Chondrocyte (in vitro differentiated cells): Measurements from ENCODE around the gene RYK. TPM values are rescaled to one million over a fixed set of nuclear protein-coding genes. Genes with fewer than 3 reads are reported as not detected.

ENCODE experiments used
- DNase-seq: peaks from one replicate; pipeline ENCODE4 v3.0.0; 2021; ENCODE audit warnings: mixed read lengths, low spot score
- H3K27ac Mint-ChIP-seq: one replicate; pipeline ENCODE4 v1.8.0; 2021; ENCODE audit warnings: mild to moderate bottlenecking, moderate library complexity, mixed read lengths; ENCODE audit not compliant: unreplicated experiment
- H3K27me3 Mint-ChIP-seq: 2 replicates; pipeline ENCODE4 v1.8.0; 2021; ENCODE audit warnings: low read depth, mixed read lengths
- H3K36me3 Mint-ChIP-seq: 2 replicates; pipeline ENCODE4 v1.8.0; 2021; ENCODE audit warnings: low read depth, mixed read lengths
- H3K4me1 Mint-ChIP-seq: 2 replicates; pipeline ENCODE4 v1.8.0; 2021; ENCODE audit warnings: low read depth, mild to moderate bottlenecking, mixed read lengths
- H3K4me3 Mint-ChIP-seq: one replicate; pipeline ENCODE4 v1.8.0; 2021; ENCODE audit warnings: mild to moderate bottlenecking, moderate library complexity, mixed read lengths; ENCODE audit not compliant: unreplicated experiment
- H3K9me3 Mint-ChIP-seq: 2 replicates; pipeline ENCODE4 v1.8.0; 2021; ENCODE audit warnings: low read depth, mixed read lengths
- CTCF ChIP-seq: fragments of 200-600 bp; sonication (generic); IDR thresholded peaks from 2 replicates; pipeline ENCODE4 v1.5.0; 2021; ENCODE audit warnings: antibody characterized with exemption, mild to moderate bottlenecking, moderate library complexity
- total RNA-seq: library from RNA; stranded (reverse); gene quantifications from 3 replicates; pipeline ENCODE4 v1.2.1, GENCODE V29; 2021

The RYK gene
- total RNA-seq, 1 donor from 2014 or later, result 49.6 TPM

GRCh38 chr3:134153761-134154160 is 96.9 kb downstream of the RYK start:
- TF ChIP-seq CTCF, result no peak
- Mint-ChIP-seq H3K27me3 (no peaks in the 10 kb centered on the region), H3K36me3 (peaks cover 34% of the 10 kb centered on the region), H3K9me3 (no peaks in the 10 kb centered on the region), H3K4me1 (no peaks in the 10 kb centered on the region), H3K27ac (no peak overlapping the region), H3K4me3 (no peak overlapping the region)
- no peak for DNase-seq

- Mint-ChIP-seq H3K27ac (no peak overlapping the region), H3K36me3 (peaks cover 35% of the 10 kb centered on the region), H3K4me1 (no peaks in the 10 kb centered on the region), H3K9me3 (no peaks in the 10 kb centered on the region), H3K27me3 (no peaks in the 10 kb centered on the region), H3K4me3 (no peak overlapping the region)
- no peak for TF ChIP-seq CTCF
- DNase-seq, result no peak
These were observed 100.2 kb downstream of the RYK start for GRCh38 chr3:134150476-134150875.

- Mint-ChIP-seq H3K36me3 (peaks cover 24% of the 10 kb centered on the region), H3K27ac (no peak overlapping the region), H3K4me3 (no peak overlapping the region), H3K9me3 (no peaks in the 10 kb centered on the region), H3K4me1 (peaks cover 3% of the 10 kb centered on the region), H3K27me3 (no peaks in the 10 kb centered on the region)
- DNase-seq, result no peak
- no peak for TF ChIP-seq CTCF
These were observed 101.4 kb downstream of the RYK start for GRCh38 chr3:134149286-134149685.

- DNase-seq, result no peak
- Mint-ChIP-seq H3K27me3 (no peaks in the 10 kb centered on the region), H3K27ac (no peak overlapping the region), H3K4me3 (no peak overlapping the region), H3K9me3 (no peaks in the 10 kb centered on the region), H3K36me3 (peaks cover 19% of the 10 kb centered on the region), H3K4me1 (peaks cover 7% of the 10 kb centered on the region)
- TF ChIP-seq CTCF, result no peak
These were observed 102.1 kb downstream of the RYK start for GRCh38 chr3:134148534-134148933.

GRCh38 chr3:134147411-134147810 is 103.2 kb downstream of the RYK start:
- DNase-seq, result no peak
- H3K27ac Mint-ChIP-seq, result no peak overlapping the region
- H3K36me3 Mint-ChIP-seq, result peaks cover 16% of the 10 kb centered on the region
- H3K9me3 Mint-ChIP-seq, result peaks cover 1% of the 10 kb centered on the region
- peaks cover 7% of the 10 kb centered on the region for H3K4me1 Mint-ChIP-seq
- no peaks in the 10 kb centered on the region for H3K27me3 Mint-ChIP-seq
- H3K4me3 Mint-ChIP-seq, result no peak overlapping the region
- TF ChIP-seq CTCF, result no peak
